ENCODE measurements around the gene FLNC.

The FLNC gene

DNA sequence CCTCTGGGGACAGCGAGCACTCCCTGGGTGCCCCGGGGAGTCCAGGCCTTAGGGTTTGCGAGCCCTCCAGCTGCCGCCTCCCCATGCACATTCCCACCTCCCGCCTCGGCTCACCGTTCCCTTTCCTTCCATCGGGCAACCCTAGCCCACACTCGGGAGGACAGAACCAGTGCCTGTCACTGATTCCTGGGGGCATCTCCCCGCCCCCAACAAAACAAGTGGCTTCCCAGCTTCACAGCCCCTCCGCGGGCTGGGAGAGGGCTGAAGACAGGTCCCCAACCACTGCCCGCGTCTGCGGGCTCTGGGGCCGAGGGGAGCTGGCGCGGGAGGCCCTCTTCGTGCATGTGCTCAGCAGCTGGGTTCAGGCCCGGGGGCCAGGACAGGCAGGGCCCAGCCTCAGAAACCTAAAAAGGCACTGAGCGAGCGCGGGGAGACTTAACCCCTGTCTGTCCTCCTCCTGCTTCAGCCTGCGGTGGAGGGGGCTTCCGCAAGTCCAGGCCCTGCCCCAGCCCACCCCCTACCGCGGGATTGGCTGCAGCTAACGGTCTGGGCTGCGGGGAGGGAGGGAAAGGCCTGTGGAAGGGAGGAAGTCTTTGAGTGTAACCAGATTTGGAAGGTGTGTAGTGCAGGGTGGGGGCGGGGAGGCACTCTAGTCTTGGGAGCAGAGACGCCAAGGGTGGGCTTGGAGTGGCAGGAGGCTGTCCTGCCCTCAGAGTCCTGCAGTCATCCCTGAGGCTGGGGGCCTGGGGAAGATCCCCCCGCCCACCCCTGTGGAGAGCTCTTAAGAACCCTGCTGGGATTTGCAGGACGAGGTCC lies 1.2 kb downstream of the FLNC start:
- DNase-seq (ENCODE audit: low spot score), result no peak

DNA sequence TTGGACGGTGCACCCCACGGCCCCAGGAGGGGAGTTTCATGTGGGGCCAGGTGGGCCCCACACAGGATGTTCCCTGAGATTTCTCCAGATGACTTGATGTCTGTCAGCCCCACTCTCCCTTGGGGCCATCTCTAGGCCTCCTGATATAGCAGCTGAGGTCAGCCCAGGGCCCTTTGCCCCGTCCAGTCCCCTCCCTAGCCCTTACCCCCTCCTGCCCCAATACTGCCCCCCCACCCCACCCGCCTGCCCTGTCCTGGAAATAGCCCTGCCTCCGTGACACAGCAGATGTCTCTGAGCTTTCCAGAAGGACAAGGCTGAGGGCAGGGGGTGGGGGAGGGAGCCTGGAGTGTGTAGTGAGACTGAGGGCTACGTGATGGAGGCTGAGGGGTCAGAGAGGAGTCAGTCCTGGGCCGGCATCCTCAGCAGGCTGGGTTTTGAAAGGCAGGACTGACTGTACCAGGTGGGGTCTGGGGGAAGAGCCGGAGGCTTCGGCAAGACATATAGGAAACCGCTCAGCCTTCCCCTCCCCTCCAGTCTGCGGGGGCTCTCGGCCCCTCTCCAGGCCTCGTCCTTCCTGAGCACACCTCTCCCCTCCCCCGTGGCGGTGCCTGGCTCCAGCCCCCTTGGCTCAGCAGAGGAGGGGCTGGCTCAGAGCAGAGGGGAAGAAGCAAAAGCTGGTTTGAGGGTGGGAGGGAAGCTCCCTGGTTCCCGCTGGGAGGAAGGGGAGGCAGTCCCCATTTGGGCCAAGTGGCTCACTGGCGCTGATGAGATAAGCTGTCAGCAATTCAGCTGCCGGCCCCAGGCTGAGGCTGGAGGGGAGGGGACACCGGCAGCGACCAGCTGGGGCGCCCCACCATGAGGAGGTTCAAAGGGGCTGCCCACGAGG lies 2.0 kb downstream of the FLNC start:
- no peak for DNase-seq (ENCODE audit: low spot score)

DNA sequence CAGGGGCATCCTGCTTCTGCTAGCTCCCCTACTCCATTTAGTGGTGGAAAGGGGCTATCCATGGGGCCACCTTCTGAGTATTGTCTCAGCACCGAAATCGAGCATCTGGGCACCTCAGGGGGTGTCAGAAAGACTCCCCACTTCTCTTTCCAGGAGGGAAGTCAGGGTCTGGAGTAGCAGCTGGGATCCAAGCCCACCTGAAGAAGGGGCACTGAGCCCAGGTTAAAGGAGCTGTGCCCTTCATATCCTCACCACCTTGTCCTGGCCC lies 2.6 kb downstream of the FLNC start:
- no peak for DNase-seq (ENCODE audit: low spot score)

DNA sequence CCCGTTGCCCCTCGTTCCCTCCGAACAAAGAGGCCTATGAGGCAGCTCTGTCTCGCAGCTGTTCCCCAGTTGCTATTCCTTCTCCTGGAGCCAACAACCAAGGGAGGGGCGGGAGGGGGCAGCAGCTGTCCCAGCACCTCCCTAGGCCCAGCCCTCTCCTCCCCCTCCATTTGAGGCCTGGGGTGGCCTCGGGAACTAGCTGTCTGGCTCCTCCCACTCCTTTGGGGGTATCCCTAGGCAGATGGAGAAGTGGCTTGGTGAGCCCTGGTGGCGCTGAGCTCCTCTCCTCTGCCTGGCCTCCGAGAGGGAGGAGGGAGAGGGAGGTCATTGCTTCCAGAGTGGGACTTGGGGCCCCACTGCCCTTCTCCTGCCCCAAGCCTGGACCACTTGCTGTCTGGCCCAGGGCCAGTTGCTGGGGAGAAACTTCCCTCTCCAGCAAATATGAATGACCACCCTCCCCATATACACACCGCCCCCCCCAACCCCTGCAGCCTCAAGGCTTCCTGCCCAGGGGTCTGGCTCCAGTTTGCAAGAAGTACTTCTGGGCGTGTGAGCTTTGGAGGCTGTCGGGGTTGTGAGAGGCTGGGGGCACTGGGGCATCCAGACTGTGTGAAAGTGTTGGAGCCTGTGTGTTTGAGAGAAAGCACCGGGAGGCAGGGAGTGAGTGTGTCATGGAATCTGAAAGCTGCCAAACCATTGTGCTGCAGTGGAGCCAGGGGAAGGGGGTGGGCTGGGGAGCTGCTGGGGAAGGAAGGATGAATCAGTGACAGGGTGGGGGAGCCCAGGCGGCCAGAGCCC lies 3.1 kb downstream of the FLNC start:
- DNase-seq (ENCODE audit: low spot score), result no peak

DNA sequence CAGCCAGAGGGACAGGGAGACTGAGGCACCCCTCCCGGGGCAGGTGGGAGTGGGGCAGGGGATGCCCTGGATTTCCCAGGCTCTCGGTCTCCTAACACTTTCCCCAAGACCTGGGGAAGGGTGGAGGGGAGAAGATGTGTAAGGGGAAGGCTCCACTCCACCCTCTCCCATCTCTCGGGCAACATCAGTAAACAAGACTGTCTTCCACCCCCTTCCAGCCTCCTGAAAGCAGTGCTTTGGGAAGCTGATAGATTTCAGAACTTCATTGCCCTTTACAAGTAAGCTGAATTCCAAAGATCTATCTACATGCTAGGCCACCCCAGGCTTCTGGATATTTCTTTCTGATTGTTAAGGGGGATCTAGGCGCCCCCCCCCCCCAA lies 3.7 kb downstream of the FLNC start:
- no peak for DNase-seq (ENCODE audit: low spot score)

DNA sequence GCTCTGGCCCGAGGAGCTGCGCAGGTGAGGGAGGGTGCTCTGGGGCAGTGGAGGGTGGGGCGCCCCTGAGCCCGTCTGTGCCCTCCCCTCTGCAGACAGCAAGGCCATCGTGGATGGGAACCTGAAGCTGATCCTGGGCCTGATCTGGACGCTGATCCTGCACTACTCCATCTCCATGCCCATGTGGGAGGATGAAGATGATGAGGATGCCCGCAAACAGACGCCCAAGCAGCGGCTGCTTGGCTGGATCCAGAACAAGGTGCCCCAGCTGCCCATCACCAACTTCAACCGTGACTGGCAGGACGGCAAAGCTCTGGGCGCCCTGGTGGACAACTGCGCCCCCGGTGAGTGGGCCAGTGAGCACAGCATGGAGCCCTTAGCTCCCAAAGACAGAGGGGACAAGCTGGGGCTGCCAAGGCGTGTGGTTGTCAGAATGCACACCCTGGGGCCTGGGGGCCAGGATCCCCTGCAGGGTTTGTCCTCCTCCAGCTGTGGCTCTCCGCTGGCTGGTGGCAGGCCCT lies 5.1 kb downstream of the FLNC start:
- no peak for DNase-seq (ENCODE audit: low spot score)

DNA sequence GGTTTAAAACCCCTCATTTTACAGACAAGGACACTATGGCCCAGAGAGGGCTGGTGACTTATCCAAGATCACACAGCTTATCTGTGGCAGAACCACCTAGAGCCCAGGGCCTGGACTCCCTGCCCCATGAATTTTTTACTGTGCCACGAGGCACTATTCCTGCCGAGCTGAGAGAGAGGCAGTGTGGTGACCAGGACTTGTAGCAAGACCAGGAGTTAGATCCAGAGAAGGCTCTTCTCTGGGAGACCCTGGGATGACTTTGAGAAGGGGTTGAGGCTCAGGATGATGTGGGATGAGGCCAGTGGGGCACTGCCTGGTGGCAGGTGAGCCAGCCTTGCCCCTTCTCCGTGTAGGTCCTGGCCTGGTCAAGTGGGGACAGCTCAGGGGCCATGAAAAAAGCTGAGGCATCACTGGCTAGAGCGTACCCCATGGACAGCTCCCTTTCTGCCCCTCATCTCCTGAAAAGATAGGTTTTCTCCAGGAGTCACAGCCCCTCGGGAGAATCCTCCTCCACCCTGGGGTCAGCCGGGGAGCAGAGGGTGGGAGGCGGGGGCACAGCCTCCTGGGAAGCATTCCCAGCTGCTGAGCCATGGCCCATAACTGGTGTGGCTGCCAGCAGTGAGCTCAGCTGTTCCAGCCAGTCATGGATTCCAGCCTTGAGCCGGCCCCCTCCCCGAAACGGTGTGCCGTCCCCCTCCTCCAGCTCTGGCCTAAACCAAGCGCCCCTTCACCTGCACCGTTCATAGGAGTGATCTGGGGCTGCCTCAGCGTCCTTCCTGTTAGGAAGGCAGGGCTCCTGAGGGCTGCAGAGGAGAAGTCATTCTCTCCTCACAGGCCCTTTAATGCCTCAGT lies 5.8 kb downstream of the FLNC start:
- no peak for DNase-seq (ENCODE audit: low spot score)

DNA sequence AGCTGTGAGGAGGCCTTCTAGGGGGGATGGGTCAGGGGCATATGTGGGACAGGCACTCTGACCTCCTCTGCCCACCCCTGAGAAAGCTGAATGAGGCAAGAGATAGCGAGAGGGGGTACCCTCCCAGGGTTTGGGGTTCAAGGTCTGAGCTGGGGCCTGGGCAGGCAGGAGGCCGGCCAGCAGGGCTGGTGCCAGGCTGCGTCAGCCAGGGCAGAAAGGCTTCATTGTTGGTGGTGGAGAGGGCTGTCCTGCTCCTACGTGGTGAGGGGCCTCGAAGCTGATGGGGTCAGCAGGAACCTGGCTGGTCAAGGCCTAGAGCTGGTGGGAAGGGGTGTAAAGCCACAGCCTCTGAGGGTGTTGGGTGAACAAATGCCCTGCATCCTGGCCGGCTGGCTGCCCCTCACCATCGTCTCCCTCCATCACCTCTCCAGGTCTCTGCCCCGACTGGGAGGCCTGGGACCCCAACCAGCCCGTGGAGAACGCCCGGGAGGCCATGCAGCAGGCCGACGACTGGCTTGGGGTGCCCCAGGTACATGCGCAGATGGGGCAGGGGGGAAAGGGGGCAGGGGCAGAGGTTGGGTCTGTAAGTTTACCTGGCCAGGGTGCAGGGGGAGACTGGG lies 6.6 kb downstream of the FLNC start:
- no peak for DNase-seq (ENCODE audit: low spot score)

DNA sequence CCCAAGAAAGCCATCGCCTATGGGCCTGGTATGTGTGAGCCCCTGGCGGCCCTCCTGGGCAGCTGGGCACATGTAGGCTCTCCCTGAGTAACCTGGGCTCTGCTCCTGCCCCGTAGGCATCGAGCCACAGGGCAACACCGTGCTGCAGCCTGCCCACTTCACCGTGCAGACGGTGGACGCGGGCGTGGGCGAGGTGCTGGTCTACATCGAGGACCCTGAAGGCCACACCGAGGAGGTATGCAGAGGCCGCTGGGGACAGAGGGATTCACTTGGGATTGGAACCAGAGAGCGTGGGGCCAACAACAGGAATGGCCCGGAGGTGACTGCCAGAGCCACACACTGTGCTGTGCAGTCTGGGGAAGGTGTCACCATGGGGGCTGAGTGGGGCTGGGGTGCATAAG lies 7.3 kb downstream of the FLNC start:
- no peak for DNase-seq (ENCODE audit: low spot score)

DNA sequence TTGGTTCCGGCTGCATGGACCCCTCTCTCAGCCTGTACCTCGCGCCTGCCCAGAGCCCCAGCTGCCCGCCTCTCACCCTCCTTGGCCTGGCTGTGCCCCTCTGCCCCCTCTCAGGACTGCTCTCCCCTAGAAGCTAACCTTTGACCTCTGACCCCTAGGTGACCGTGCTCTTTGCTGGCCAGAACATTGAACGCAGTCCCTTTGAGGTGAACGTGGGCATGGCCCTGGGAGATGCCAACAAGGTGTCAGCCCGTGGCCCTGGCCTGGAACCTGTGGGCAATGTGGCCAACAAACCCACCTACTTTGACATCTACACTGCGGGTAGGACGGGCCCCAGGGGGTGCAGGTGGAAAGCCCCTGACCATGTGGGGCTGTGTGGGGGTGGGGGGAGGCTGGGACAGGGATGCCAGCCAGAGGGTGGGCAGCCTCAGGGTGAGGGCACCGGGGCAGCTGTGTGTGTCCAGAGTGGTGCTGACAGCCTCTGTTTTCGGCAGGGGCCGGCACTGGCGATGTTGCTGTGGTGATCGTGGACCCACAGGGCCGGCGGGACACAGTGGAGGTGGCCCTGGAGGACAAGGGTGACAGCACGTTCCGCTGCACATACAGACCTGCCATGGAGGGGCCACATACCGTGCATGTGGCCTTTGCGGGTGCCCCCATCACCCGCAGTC lies 8.0 kb downstream of the FLNC start:
- DNase-seq (ENCODE audit: low spot score), result no peak

DNA sequence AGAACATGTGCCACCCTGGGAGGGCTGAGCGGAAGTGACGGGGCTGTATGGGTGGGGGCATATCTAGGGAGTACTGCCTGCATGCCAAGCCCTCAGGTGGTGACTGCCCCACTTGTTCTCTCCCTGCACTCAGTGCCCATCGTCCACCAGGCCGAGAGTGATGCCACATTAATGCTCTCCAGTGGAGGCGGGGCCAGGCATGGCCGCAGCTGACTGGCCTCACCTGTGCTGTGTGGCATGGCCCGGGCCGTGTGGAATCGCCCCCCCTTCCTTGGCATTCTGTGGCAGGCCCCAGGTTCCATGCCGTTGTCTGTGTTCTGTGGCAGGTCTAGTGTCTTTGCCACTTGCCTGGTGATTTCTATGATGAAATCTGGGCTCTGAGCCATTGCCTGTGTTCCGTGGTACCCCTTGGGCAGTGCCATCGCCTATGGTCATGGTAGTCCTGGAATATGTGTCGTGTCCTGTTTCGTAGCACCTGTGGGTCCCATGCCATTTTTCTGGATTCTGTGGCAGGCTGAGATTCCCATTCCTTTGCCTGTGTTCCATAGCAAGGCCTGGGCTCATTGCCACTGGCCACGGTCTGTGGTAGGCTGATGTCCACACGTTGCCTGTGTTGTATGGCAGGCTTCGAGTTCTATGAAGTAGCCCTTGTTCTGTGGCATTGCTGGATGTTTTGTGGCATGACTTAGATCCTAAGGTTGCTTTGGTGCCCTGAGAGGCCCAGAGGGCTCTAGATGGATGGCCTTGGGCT lies 8.9 kb downstream of the FLNC start:
- no peak for DNase-seq (ENCODE audit: low spot score)

DNA sequence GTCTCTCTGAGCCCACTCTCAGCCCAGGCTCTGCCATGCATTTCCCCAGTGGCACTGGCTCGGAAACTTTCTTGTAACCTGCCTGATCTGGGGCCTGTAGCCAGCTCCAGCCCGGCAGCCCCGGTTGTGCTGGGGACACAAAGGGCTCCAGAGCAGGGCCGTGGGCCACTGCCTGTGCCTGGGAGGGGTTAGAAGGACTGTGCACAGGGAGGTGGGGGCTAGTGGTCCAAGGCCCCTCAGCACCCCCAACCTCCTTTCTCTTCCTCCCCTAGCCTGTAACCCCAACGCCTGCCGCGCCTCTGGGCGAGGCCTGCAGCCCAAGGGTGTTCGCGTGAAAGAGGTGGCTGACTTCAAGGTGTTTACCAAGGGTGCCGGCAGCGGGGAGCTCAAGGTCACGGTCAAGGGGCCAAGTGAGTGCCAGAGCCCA lies 9.6 kb downstream of the FLNC start:
- DNase-seq (ENCODE audit: low spot score), result no peak

DNA sequence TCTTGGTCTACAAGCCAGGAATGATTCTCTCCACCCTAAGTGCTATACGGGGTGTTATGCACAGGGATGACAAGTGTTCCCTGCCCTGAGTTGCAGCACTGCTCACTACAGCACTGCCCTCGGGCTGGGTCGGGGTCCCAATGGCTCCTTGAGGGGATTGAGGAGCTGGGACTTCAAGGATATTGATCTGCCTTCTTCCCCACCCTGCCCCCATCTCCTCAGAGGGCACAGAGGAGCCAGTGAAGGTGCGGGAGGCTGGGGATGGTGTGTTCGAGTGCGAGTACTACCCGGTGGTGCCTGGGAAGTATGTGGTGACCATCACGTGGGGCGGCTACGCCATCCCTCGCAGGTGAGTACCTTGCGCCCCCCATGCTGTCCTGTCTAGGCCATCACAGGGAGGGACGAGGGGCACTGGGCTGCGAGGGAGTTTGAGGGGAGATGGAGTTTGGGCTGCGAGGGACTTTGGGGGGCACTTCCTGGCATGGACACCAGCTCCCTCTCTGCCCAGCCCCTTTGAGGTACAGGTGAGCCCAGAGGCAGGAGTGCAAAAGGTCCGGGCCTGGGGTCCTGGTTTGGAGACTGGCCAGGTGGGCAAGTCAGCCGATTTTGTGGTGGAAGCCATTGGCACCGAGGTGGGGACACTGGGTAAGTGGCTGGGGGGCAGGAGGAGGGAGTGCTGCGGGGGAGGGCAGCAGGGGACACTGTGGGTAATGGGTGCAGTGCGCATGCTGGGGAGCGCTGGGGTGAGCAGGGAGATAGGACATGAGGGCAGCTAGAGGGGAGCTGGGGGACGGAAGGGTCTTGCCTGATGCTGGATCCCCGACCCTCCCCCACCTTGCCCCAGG lies 10.3 kb downstream of the FLNC start:
- DNase-seq (ENCODE audit: low spot score), result no peak

DNA sequence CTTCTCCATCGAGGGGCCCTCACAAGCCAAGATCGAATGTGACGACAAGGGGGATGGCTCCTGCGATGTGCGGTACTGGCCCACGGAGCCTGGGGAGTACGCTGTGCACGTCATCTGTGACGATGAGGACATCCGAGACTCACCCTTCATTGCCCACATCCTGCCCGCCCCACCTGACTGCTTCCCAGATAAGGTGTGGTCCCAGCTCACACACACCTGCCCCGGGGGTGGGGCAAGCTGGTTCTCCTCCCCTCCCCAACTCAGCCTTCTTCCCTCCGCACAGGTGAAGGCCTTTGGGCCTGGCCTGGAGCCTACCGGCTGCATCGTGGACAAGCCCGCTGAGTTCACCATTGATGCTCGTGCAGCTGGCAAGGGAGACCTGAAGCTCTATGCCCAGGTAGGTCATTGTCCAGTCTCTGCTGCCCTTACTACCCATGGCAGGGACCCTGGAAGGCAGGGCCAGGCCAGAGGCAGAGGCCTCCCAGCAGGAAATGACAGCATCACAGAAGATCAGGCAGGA lies 11.0 kb downstream of the FLNC start:
- DNase-seq (ENCODE audit: low spot score), result no peak

DNA sequence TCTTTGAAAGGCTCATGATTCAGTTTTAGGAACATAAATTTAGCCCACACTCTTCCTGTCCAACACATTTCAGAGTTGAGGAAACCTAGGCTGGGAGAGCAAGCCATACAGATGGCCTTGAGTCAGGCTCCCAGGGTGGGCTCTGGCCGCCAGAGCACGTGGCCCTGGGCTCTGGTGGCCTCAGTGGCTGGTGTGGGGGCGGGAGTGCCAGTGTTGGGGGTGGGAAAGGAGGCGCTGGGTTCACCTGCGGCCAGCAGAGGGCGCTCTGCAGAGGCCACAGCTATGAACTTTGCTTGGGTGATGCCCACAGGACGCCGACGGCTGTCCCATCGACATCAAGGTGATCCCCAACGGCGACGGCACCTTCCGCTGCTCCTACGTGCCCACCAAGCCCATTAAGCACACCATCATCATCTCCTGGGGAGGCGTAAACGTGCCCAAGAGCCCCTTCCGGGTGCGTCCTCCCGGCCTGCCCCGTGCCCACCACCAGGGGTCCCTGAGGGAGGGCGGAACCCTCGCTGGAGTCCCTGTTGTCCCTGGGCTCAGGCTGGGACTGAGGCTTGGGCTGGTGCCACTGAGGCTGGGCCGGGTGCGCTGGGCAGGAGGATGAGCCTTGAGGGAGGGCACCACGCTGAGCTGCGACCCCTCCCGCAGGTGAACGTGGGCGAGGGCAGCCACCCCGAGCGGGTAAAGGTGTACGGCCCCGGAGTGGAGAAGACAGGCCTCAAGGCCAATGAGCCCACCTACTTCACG lies 11.9 kb downstream of the FLNC start:
- DNase-seq (ENCODE audit: low spot score), result peak; percentile 54

DNA sequence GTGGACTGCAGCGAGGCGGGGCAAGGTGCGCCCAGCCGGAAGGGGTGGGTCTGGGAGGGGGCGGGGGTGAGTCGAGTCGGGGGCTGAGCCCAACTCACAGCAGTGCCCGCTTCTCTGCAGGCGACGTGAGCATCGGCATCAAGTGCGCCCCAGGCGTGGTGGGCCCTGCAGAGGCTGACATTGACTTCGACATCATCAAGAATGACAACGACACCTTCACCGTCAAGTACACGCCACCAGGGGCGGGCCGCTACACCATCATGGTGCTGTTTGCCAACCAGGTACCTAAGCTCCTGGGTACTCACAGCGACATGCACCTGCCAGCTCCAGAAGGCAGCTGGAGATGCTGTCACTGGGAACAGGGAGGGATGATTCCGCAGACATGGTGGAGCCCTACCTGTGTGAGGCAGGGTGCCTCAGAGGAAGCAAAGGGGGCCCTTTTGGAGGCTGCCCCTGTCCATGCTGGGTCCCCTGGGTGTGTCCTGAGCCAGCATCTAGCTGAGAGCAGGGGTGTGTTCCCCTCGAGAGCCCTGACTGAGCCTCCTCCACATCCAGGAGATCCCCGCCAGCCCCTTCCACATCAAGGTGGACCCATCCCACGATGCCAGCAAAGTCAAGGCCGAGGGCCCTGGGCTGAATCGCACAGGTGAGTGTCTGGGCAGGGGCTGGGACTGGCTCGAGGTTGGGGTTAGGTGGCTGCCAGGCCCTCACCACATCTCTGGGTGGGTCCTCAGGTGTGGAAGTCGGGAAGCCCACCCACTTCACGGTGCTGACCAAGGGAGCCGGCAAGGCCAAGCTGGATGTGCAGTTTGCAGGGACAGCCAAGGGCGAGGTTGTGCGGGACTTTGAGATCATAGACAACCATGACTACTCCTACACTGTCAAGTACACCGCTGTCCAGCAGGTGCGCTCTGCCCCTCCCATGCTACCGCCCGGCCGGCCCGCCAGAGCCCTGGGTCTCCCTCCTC lies 12.8 kb downstream of the FLNC start:
- no peak for DNase-seq (ENCODE audit: low spot score)

Data from hematopoietic multipotent progenitor cell treated with erythropoietin and hydrocortisone succinate and interleukin-3 and kit ligand, for 17 days (in vitro differentiated cells).